Stimulated activated CD8-positive, alpha-beta memory T cell treated with anti-CD3 and anti-CD28 coated beads, Interleukin-2, amount 100 ng/mL, for 1 hour (primary cell): Measurements from ENCODE around the gene EFCAB6.
"Not testable (repeated sequence)": the region's sequence is repeated elsewhere in the genome, so short reads cannot be mapped to it uniquely, and the experiment has no call there.

ENCODE experiments used
- DNase-seq, 2 donors: peaks; one replicate each; pipeline ENCODE4 v3.0.0-alpha.2; 2020; ENCODE audit warnings: low read depth in 2 of 2

The EFCAB6 gene

GRCh38 chr22:43706571-43707328, 105.4 kb downstream of the EFCAB6 start:
- no peak for DNase-seq

- no peak for DNase-seq
Measured at GRCh38 chr22:43706151-43706550, 106.0 kb downstream of the EFCAB6 start.

GRCh38 chr22:43704051-43704450, 108.1 kb downstream of the EFCAB6 start:
- no peak for DNase-seq

- DNase-seq: no peak
Measured at GRCh38 chr22:43698403-43698802, 113.7 kb downstream of the EFCAB6 start.

GRCh38 chr22:43697894-43698293, 114.2 kb downstream of the EFCAB6 start:
- DNase-seq: no peak

- DNase-seq: no peak
Measured at GRCh38 chr22:43693249-43693648, 118.9 kb downstream of the EFCAB6 start.

- no peak for DNase-seq
Measured at GRCh38 chr22:43689356-43689755, 122.7 kb downstream of the EFCAB6 start.

- no peak for DNase-seq
Measured at GRCh38 chr22:43682851-43683250, 129.3 kb downstream of the EFCAB6 start.

- DNase-seq: no peak
Measured at GRCh38 chr22:43681731-43682360, 130.3 kb downstream of the EFCAB6 start.

- no peak for DNase-seq
Measured at GRCh38 chr22:43670513-43670912, 141.6 kb downstream of the EFCAB6 start.

GRCh38 chr22:43669190-43669589, 142.9 kb downstream of the EFCAB6 start:
- DNase-seq: no peak

GRCh38 chr22:43667656-43668055, 144.4 kb downstream of the EFCAB6 start:
- no peak for DNase-seq

- DNase-seq: no peak
Measured at GRCh38 chr22:43666457-43666856, 145.6 kb downstream of the EFCAB6 start.

GRCh38 chr22:43658823-43659222, 153.3 kb downstream of the EFCAB6 start:
- no peak for DNase-seq

- not testable (repeated sequence) for DNase-seq
Measured at GRCh38 chr22:43656581-43656980, 155.5 kb downstream of the EFCAB6 start.

- no peak for DNase-seq
Measured at GRCh38 chr22:43654271-43654670, 157.8 kb downstream of the EFCAB6 start.

GRCh38 chr22:43652845-43653244, 159.3 kb downstream of the EFCAB6 start:
- no peak for DNase-seq

- DNase-seq: no peak
Measured at GRCh38 chr22:43643387-43643786, 168.7 kb downstream of the EFCAB6 start.

- DNase-seq: no peak
Measured at GRCh38 chr22:43642319-43643206, 169.5 kb downstream of the EFCAB6 start.

- DNase-seq: no peak
Measured at GRCh38 chr22:43639228-43639948, 172.7 kb downstream of the EFCAB6 start.
